GM21619 (cell line): ENCODE results near the gene OGDH.
"Not testable (repeated sequence)": the region's sequence is repeated elsewhere in the genome, so short reads cannot be mapped to it uniquely, and the experiment has no call there.

Source experiments
- ATAC-seq: cut with Tn5 transposase; IDR thresholded peaks from one replicate; pipeline ENCODE4 v1.9.1; 2021; ENCODE audit not compliant: unreplicated experiment

The OGDH gene

DNA sequence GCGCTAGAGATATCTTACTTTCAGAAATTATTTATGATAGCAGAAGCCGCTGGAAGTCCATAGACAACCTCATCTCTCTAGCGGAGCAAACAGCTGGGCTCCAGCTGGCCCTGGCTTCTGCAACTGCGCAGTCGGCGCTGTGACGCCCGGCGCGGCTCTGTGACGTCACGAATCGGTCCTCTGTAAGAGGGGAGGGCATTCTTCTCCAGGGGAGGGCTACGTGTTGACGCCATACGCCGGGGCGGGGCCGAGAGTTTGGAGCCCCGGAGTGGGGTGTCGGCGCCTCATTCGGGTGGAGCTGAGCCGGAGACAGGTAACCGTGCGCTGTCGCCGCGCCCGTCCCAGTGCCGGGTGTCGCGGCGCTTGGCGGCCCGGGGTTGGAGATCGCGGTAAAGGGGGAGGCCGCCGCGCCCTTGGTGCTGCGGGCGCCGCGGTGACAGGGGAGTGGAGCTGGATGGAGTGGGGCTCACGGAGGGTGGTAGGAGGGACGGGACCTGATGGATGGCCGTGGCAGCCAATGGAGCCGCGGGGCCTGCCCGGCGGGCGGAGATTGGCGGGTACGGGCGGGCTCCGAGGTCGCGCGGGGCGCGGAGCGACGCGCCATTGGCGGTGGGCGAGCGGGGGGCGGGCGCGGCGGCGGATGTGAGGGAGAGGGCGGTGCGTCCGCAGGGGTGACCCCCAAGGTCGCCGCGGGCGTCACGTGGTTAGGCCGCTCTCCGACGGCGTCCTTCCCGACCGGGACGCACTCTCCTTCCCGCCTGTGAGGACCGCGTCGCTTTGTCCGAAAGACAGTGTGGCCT, at the start of gene OGDH:
TSS of gene OGDH (plus strand) at position 287 of the 800 bp plus-strand sequence. CDS start 17,717 bp downstream, outside the sequence.
- peak; percentile 89 for ATAC-seq

GRCh38 chr7:44557485-44557884, 48.9 kb upstream of the OGDH start:
- no peak for ATAC-seq

DNA sequence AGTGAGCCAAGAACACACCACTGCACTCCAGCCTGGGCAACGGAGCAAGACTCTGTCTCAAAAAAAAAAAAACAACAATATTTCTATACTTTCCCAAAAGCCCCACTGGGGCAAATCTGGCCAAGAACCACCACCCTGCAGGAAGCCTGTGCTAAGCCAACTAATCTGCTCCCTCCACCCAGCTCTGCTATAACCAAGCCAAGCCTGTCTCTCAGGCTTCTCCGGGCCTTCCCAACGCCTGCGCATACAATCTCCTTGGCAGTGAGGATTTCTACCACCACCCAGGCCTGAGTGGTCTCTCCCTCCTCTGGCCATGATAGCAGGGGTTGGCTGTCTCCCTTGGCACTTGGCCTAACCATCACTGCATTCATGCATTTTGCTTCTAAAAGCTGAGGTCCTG, 46.9 kb upstream of the OGDH start:
- no peak for ATAC-seq

DNA sequence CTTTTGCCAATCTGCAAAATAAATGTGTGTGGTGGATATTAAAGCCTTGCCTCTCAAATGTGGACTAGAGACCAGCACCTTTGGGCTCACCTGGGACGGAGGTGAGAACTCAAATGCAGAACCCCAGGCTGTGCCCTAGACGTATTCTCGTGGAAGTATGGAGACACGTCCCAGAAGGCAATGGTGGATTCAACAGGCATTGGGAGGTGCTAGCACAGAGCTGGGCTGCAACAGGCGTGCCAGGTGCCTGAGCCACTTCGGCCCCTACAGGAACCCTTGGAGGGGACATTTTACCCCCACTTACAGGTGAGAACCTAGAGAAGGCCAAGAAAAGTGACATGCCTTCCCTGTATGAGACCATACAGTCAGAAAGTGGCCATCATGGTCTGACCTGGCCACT, 44.9 kb upstream of the OGDH start:
- no peak for ATAC-seq

DNA sequence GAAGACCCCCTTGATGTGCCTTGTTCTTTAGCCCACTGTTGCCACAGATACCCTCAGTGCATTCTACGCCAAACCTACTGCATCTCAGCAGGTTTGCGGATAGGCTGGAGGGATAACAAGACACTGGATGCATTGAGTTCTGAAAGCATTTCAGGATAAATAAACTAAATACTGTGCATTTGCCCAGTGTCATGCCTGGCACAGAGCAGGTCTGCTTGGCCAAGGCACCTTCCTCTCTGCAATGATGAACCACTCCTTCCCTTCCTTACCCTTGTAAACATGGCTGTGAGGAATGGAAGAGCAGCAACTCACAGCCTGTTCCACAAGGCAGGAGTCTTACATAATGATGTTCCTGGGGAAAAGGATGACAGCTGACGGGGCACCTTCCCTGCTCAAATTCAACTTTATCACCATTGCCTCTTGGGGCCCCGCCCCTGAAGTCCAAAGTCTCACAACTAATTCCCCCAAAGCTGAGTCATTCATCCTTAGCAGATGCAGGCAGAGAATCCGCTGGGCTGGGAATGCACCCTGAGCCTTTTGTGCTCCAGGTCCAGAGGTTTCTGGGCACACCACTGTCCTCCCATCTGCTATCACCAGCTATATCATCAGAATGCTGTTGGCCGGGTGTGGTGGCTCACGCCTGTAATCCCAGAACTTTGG, 44.3 kb upstream of the OGDH start:
- no peak for ATAC-seq

DNA sequence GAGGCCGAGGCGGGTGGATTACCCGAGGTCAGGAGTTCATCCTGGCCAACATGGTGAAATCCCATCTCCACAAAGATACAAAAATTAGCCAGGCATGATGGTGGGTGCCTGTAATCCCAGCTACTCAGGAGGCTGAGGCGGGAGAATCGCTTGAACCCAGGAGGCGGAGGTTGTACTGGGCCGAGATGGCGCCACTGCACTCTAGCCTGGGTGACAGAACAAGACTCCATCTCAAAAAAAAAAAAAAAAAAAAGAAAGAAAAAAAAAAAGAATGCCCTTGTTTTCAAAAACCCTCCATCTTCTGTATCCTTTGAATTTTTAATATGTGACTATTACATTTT, 43.8 kb upstream of the OGDH start:
- ATAC-seq, result not testable (repeated sequence)

DNA sequence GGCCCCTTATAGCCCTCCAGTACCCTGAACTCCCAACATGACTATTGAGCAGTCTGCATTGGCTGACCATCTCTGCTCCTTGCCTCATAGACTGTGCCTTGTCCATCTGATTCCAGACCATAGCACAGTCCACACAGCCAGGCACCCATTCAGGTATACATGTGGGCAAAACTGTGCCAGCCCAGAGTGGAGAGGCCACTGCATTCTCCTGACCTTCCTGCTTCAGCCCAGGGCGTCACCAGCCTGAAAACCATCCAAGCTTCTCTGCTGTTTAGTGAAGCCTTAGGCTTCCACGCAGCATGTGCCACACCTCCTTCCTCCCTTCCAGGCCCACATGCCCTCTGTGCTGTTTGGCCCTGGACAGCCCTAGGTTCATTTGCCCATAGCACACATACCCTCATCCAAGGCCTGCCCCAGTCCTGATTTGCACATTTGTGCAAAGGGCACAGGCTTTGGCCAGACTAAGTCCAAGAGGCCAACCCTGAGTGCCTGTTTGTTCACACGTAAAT, 43.2 kb upstream of the OGDH start:
- ATAC-seq, result no peak

- ATAC-seq, result no peak
These were observed 41.8 kb upstream of the OGDH start for GRCh38 chr7:44564606-44565005.

- ATAC-seq, result peak; percentile 76
These were observed 41.2 kb upstream of the OGDH start for GRCh38 chr7:44565097-44565794.

DNA sequence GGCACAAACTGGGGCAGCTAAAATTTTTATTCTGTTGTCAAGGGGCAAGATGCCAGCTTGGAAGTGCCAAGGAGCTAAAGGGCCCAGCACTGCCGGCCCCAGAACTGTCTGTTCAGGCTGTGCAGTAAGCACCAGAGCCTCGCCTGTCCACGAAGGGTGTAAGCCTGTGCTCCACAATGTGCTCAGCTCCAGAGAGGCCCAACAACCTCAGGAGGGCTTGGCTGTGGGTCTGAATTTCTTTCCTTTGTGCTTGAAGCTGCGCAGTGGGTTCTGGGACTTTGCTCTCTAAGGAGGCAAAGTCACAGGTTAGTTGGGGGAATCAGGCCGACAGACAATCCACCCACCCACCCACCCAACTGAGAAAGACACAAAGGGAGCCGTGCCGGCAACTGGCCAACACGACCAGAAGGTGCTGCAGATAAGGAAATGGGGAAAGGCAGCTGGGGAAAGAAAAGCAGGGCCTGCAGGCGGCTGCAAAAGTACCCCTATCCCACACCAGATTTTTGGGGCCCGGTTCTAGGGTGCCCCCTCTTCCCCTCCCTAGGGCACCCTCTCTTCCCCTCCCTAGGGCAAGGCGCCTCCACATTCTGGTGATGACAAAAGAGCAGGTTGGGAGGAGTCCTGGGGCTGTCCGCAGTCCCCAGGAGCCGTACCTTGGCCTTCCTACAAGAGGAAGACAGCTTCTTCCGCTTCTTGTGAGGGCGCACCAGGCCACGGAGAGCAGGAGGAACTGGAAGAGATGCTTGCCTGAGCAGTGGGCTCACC, 40.5 kb upstream of the OGDH start:
- ATAC-seq, result peak; percentile 22

- ATAC-seq, result no peak
These were observed 39.7 kb upstream of the OGDH start for GRCh38 chr7:44566680-44567079.

- ATAC-seq, result no peak
These were observed 38.5 kb upstream of the OGDH start for GRCh38 chr7:44567884-44568283.

DNA sequence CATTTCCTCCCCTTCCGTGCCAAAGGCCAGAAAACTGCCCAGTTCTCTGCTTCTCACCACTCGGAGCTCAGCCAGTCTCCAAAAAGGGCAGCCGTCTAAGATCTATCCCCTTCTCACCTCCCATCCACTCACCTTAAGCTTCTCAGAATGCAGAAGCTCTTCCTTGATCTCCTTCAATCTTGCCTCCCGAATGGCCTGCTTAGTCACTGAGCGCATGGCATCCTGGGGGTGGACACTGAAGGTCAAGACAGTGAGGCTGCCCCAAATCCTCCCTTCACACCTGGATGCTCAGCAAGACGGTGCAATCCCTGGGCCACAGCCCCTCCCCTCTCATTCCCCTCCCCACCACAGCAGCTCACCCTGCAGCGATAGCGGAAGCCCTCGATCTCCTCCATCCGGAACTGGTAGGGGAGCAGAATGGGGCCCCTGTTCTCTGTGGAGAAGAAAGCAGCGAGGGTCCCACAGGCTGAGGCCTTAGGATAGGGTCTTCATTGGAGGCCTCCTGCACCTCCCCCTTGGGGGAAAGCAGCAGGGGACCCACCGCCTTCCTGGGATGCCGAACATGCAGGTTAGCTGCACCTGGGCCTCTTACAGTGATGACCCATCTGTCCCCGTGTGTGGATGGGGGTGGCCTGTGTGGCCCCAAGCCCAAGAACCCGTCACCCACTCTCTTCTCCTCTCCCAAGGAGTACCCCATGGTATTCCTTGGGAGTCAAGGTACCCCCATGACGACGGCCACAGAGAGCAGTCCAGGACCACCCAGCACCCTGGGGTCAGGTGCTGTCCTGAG, 37.5 kb upstream of the OGDH start:
- no peak for ATAC-seq

GRCh38 chr7:44569959-44570358, 36.5 kb upstream of the OGDH start:
- no peak for ATAC-seq

- no peak for ATAC-seq
These were observed 33.7 kb upstream of the OGDH start for GRCh38 chr7:44572771-44573170.

DNA sequence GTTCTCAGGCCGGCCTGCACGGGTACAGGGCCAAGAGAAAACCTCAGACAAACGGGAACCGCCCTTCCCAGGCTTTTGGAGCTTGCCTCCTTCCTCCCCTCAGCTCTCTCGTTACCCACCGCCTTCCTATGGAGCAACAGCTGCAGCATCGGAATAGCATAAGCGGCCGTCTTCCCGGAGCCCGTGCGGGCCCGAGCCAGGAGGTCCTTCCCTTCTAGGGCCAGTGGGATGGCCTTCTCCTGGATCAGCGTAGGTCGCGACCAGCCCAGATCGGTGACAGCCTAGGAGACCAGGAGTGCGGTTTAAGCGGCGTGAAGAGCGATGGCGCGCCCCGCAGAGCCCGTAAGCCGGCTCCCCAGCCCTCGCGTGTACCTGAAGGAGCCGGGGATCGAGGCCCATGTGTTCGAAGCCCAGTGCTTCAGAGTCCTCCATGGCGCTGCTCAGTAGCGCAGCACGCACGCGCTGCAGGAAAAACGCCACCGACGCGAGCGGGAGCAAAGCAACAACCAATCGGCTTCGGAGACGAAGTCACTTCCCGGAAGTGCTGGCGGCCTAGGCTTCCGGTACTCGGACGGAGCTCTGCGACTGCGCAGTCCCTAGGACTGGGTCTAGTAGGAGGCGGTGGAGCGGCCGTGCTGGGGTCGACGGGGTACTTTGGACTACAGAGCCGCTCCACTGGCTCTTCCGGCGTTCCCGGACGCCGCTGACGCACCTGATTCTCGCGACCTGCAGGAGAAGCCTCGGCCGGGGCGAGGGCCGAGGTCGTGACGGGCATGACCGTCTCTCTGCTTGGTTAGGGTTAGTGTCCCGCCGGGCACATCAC, 32.8 kb upstream of the OGDH start, which contains the start of gene DDX56:
TSS of gene DDX56 (minus strand) at position 445 of the 823 bp plus-strand sequence. CDS start at position 432, 13 bp downstream.
- peak; percentile 93 for ATAC-seq

GRCh38 chr7:44574287-44574872, 32.0 kb upstream of the OGDH start:
- ATAC-seq, result peak; percentile 11

- ATAC-seq, result no peak
These were observed 31.4 kb upstream of the OGDH start for GRCh38 chr7:44575054-44575453.

- ATAC-seq, result no peak
These were observed 30.2 kb upstream of the OGDH start for GRCh38 chr7:44576228-44576627.
